NCI-H510A treated with DMSO at 0.1 percent for 48 hours (cell line): ENCODE results near the gene POU4F1.

Experiments used
- DNase-seq: peaks from one replicate; lab custom pipeline; 2025; lab: John Stamatoyannopoulos, UW

The POU4F1 gene

DNA sequence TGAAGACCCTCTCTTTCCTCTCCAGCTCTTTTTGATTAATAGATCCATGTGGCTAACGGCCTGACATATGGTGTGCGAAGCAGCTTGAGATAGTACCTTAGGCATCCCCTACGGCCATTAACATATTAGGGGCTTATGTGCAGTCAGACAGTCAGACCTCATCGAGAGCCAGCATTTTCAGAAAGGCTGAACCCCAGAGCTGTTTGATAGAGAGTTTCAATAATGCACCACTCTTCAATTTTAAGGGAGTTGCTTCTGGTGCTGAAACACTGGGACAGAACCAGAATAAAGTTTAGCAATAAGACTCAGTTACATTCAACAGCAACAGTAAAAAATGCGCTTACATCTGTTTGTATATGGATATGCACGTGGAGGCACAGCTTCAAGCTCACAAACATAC lies 10.8 kb downstream of the POU4F1 start:
- DNase-seq, result no peak

DNA sequence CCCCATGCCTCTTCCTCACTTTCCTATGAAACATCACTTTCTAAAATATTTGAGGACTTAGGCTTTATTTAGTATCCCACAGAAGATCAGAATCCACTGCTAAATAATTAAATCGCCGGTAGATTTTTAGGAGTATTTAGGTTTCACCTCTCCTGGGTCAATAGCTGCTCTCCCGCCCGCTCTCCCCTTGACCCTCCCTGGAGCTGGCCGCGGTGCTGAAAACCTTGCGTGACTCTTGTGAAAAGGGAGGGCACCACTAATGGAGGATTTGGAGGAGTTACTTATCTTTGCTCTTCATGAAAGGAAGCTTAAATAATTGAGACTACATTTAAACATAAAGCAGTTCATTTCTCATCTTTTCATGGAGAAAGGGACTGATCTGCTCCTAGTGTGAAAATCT lies 14.1 kb downstream of the POU4F1 start:
- DNase-seq, result no peak

DNA sequence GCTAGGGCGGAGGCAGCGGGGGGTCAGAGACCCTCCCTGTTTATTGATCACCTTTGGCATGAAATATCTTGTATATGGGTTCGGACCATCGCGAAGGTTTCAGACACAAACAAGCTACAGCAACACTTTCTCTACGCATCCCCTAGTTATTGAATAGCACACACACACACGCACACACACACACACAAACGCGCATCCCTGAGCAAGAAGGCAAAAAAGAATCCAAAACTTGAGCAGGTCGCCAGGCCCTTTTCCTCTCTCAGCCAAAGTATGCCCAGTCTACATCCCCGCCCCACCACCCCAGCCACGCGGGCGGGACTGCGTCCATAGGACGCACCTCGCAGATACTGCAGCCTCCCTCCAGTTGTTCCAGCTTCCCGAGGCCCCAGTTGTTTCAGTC lies 16.0 kb downstream of the POU4F1 start:
- DNase-seq, result no peak

DNA sequence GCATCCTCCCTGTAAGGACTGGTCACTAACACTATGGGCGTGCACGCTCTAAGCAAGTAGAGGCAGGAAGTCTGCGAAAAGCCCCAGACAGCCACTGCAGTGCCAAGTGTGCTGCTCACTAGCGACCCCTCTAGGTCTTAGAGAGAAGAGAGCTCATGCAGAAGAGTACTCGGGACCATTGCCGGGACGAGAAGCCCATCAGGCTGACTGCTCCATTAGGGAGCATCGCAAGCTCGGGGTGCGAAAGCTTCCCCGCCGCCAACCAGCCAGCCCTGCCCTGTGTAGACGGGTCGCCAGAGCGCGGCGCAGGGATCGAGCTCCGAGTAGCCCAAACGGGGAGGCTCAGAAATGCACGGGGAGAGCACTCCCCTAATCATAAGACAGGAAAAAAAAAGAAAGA lies 16.6 kb downstream of the POU4F1 start:
- no peak for DNase-seq

DNA sequence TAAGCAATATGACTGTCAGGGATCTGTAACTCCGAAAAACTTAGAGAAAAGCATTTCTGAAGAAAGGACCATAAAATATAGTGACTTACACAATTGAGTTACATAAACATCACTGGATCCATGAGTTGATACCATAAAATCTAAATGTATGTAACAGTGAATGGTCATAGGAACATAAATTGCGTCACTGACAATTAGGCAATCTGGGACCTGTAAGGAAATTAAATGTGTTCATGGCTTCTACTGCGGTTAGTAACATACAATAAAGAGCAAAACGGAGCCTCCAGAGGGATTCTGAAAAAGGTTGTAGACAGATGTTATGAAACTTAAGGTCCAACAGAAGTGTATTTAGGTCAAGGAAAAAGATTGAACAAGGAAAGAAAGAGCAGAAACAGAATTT lies 27.1 kb downstream of the POU4F1 start:
- DNase-seq, result no peak

DNA sequence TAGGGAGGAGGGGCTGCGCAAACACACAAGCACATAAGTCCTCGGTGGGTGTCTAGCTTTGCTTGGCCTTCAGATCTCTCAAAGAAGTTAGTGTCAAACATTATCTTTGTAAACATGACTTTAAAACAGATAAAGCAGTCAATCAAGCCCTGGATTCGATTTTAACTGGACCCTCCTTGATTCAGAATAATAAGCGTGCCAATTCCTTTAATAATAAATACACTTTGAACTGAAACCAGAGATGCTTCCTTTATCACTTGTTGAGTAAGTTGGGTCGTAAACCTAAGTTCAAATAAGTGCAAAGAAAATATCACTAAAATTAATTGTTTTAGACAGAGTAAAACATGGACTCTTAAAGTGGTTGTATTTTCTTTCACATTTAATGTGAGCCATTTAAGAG lies 30.9 kb downstream of the POU4F1 start:
- no peak for DNase-seq

DNA sequence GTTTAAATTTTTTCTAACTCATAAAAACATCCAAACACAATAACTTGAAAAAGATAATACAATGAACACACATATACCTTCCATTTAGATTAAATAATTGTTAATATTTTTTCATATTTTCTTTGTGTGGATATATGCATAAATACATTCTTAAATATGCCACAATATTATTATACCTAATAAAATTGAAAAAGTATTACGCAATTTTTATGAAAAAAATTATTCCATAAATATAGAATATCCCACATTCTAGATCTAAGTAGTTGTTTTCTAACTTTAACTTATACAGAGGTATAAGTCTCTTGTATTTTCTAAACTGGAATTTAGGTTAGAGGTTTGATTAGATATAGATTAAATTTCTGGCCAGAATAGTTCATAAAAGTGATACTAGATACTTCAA lies 34.3 kb downstream of the POU4F1 start:
- no peak for DNase-seq

DNA sequence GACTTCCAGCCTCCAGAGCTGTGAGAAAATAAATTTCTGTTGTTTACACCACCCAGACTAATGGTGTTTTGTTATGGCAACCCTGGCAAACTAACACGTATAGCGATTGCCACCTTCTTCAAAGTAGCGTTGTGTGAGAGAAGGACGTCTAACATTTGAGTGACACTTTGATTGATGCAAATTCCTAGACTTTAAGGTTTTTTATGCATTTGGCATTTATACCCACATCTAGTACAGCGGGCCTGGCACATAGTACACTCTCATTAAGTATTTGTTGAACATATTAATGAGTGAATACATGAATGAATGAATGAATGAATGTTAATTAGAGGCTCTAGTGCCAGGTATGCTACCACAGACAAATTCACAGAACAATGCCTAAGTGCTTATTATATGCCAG lies 36.7 kb downstream of the POU4F1 start:
- DNase-seq, result no peak

DNA sequence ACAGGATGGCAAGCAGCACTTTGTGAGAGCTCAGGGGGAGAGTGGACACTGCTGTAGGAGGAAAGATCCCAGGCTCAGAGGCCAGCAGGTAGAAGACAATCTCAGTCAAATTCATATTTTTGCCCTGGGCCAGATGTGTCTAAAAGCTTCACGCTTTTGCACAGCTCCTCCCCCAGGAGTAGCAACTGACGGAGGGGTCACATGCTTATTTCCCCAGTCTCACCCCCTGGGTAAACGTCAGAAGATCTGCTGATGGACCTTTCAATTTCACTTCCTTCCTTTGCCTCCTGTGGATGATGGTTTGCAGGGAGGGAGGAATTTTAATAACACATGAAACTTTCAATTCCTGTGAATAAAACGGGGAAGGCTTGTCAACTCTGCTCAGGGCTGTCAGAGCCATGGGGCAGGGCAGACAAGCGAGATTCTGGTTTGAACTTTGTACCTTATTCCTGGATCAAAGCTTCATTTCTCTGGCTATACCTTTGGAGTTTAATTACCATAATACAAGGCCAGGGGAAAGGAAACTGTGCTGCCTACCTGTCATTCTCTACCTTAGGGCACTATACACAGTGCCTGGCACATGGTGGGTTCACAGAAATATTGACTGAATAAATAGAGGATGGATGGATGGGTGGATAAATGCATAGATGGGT lies 41.0 kb downstream of the POU4F1 start:
- no peak for DNase-seq
